HG03342 (cell line): ENCODE results near the gene C17orf78.
"Not testable (repeated sequence)": the region's sequence is repeated elsewhere in the genome, so short reads cannot be mapped to it uniquely, and the experiment has no call there.

ENCODE experiments used
- ATAC-seq: cut with Tn5 transposase; IDR thresholded peaks from one replicate; pipeline ENCODE4 v1.9.1; 2021; ENCODE audit warnings: mild to moderate bottlenecking, moderate library complexity; ENCODE audit not compliant: unreplicated experiment

C17orf78 gene

DNA sequence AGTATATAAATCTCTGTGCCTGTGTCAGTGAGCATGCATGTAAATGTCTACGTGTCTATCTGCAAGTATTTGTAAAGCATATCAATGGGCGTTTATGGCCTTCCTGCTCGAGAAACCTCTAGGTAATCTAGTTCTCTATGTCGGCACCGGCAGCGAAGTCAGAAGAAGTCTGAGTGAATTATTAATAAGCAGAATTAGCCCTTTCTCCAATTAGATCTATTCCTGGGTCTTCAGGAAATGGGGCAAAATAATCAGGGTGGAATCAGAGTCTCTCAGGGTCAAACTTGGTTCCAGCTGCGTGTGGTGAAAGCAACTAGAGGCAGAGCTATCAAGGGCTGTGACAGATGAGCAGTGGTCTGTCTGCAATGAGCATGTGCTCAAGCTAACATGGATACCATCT is at the start of gene C17orf78:
Gene C17orf78 (plus strand): TSS at position 280 of the 400 bp plus-strand sequence. CDS start 108 bp downstream, at position 388.
- ATAC-seq = no peak

DNA sequence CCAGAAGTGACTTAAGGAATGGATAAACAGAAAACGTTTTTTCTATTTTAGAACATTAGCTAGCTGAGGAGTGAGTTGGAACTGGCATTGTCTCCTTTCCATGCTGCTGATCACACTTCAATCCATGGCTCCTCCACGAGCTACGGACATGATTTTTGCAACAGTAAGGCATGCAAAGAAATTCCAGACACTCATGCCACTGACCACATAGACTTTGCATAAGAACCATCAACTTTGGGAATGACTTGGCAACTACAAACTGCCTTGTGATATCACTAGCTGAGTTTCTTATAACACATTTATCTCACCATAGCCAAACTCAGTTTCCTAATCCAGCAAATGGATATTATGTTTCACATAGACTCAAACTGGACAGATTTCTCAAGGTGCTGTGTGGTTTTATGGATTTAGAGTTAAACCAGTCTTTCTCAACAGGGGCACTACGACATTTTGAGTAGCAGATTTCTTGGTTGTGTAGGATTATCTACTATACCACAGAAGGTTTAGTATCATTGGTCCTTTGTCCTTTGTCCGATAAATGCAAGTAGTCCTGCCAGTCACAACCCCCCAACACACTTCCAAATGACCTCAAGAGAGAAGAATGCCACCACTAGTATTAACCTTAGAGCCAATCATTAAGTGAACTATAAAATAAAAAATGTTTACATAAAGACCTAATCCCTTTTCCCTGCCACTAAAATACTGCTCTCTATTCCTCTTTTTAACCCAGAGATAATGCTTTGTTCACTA is 48.3 kb upstream of the C17orf78 start:
- ATAC-seq = no peak

DNA sequence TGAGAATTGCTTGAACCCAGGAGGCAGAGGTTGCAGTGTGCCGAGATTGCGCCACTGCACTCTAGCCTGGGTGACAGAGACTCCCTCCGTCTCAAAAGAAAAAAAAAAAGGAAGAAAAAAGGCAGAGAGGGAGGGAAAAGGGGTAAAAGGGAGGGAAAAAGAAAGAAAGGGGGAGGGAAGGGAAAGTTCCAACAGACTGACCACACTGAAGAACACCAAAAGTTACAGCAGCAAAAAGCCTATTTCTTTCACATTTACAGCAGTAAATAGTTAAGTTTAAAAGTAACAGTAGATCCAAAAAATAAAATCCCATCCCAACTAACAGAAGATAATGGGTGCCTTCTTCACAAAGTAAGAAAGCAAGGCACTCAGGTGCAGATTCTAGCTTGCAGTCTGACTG is 36.9 kb upstream of the C17orf78 start:
- ATAC-seq = no peak

DNA sequence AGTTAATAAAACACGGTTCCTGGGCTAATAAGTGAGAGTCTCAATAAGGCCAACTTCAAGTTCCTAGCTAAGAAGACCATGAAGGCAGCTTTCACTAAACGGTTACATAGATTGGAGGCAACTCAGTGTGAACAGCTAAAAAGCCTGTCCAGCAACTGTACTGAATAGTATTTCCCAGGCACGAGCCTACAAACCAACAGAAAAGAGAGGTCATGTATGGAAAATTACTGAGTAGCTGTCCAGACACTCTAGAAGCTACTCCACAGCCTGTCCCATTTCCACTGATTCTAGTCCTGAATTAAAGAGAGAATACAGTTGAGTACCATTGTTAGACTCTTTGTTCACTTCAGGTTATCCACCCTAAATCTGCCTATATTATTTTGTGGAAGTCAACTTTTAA is 36.5 kb upstream of the C17orf78 start:
- no peak for ATAC-seq

DNA sequence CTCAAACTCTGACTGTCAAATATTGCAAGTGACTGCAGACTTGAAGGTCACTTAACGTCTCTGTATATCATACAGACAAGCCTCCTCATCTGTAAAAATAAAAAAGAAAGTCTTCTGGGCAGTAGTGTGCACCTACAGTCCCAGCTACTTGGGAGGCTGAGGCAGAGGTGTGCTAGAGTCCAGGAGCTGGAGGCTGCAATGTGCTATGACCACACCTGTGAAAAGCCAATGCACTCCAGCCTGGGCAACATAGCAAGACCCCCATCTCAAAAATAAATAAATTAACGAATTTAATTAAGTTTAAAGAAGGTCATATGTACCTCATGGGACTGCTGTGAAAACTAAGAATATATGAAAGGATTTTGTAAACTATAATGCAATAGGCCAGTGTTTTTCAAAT is 35.0 kb upstream of the C17orf78 start:
- no peak for ATAC-seq

DNA sequence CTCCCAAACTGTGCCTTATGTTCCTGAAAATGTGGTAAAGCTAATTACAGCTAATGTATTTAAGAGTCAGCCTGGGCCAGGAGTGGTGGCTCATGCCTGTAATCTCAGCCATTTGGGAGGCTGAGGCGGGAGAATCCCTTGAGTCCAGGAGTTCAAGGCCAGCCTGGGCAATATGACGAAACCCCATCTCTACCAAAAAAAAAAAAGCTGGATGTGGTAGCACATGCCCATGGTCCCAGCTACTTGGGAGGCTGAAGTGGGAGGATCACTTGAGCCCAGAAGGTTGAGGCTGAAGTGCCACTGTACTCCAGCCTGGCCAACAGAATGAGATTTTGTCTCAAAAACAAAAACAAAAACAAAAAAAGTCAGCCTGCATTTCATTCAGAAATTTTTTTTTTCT is 33.2 kb upstream of the C17orf78 start:
- no peak for ATAC-seq

DNA sequence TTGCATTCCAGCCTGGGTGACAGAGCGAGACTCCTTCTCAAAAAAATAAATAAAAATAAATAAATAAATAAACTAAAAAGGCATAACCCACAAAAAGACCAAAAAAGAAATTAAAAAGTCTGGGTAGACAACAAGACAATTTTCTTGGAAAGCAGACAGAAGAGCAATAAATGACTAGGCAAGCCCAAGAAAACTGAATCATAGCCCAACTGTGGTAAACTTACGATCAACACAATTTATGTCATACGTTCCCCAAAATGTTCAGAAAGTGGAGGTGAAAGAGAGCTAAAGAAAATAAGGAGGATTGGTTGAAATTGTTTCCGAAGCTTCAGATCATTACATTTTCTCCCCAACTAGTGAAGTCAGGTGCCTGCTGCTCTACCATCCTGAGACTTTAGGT is 31.3 kb upstream of the C17orf78 start:
- ATAC-seq = no peak

DNA sequence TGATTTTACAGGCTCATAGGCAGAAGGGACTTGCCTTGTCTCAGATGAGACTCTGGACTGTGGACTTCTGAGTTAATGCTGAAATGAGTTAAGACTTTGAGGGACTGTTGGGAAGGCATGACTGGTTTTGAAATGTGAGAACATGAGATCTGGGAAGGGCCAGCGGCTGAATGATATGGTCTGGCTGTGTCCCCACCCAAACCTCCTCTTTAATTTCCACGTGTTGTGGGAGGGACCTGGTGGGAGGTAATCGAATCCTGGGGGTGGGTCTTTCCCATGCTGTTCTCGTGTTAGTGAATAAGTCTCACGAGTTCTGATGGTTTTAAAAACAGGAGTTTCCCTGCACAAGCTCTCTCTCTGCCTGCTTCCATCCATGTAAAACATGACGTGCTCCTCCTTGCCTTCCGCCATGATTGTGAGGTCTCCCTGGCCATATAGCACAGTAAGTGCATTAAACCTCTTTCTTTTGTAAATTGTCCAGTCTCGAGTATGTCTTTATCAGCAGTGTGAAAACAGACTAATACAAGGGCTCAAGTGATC is 28.9 kb upstream of the C17orf78 start:
- ATAC-seq = not testable (repeated sequence)

DNA sequence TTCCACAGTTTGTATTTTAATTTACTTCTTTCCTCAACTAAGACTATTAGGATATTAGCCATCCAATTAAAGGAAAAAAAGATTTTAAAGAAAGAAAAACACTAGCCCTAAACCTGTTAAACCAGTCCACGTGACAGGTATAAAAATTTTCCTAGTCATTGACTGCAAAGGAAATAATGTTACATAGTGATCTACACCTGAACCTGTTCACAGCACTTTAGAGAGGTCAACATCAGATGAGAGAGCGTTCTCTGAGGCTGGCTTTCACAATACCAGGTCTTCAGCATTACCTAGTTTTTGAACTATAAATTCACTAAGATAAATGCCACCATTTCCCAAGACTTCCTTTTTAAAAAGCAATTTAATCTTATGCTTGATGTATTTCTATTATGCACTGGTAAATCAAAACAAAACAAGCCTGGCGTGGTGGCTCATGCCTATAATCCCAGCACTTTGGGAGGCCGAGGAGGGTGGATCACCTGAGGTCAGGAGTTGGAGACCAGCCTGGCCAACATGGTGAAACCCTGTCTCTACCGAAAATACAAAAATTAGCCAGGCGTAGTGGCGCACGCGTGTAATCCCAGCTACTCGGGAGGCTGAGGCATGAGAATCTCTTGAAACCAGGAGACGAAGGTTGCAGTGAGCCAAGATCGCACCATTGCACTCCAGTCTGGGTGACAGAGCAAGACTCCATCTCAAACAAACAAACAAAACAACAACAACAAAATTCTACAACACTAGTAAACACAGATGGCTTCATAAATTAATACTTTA is 18.8 kb upstream of the C17orf78 start:
- not testable (repeated sequence) for ATAC-seq

DNA sequence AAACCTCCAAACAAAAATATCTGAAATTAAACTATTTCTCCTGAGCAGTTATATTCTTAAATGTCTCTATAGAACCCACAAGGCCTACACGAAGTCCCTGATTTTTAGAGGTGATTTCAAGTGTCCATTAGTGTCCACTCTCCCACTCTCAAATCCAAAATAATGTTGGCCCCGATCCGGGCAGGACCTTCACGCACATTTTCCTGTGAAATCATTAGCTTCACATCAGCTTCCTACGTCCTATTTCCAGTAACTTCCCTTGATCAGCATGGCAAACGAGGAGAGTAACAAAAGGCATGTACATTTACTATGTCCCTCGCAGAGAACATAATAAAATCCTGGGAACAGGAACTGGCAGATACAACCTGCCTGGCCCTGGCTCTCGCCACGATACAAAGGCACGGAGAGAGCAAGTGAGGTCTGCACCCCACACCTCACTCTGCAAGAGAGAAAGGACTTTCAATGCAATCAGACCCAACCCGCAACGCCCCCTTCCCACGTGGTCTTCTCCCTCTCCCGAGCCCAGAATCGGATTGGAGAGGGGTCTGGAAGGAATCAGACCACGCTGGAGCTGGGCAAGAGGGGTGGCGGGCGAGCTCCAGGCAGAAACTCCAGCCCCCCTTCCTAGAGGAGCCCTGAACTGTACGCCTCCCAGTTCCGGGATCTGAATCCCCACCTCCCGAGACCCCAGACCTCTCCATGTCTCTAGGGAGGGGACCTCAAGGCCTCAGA is 17.5 kb upstream of the C17orf78 start:
- ATAC-seq = peak; percentile 20

DNA sequence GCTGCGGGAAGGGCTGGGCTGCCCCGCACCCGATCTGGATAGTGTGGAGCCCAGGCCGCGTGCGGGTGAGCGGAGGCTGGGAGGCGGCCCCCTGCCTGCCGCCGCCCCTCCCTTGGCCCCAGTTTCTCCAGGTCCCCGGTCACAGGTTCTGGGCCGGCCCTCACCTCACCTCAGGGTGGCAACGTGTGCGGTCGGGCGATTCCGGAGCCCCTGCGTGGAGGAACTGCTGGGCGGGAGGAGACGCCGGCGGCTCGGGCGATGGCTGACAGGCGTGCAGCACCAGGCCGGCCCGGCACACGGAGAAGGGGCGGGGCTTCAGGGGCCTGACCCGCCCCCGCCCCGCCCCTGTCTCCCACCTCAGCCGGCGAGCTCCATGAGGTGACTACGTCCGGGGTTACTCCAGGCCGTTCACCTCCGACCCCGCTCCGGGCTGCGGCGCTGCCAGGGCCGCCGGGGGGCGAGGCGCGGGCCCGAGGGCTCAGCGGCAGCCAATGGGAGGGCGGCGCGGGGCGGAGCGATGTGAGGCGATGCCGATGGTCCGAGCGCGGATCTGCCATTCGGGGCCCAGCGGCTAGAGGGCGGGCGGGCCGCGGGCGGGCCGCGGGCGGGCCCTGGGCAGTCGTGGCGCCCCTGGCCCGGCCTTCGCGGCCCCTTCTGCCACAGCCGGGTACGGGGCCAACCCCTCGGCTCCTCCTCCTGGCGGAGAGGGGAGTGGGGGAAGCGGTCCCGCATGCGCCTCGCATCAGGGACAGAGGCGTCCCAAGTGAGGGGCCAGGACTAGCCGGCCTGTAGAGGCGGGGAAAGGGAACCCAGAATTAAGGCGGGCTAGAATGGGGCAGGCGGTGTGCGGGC is 16.7 kb upstream of the C17orf78 start:
- ATAC-seq = peak; percentile 88

DNA sequence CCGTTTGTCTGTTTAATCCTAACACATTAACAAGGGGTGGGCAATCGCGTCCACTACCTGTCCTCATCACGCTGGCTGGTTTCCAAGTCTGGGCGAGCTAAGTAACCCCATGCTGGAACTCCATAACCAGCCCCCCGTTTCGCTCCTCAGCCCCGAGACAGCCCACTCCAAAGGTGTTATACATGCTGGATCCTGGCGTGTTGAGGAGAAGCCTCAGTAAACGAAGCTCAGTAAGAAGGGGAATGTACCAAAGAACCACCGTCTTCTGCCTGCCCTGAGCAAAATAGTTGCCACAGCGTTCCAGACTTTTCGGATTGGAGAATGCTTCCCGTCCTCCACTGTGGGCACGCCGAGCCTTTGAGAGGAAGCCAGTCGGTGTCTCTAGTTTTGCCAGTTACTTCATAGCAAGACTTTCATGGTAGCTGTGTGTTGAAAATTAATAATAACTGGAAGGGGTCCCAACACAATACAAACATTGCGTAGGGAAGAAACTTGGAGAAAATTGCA is 16.1 kb upstream of the C17orf78 start:
- ATAC-seq = no peak

DNA sequence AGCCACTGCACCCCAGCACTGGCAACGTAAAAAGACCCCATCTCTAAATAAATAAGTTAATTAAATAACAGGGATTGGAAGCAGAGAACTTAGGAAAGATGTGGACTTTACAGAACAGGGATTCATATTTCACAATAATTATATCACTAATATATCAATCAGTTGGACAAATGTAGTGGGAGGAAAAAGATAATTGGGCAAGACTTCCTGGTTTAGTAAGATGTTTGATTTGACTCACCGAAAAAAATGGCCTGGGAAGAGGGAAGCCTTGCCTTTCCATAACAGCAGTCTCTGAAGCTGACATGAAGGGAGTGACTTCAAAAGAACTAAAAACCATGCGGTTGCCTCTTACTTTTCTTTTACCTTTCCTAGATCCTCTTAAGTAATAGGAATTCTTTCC is 15.2 kb upstream of the C17orf78 start:
- ATAC-seq = no peak

DNA sequence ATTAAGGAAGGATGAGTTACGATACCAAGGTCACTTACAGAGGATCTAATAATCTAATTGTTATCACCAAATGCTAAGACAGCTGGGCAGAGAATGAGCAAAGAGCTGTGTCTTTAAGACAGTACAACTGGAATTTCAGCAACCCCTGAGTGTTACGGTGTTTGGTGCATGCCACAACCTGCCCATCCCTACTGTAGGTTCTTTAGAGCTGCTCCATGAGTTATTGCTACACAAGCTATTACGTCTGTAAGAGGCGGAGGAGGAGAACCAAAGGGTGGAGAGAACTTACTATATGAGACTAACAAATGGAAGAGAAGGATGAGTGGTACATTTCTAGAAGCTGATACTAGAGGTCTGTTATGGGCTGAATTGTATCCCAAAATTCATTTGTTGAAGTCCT is 14.2 kb upstream of the C17orf78 start:
- ATAC-seq = no peak

DNA sequence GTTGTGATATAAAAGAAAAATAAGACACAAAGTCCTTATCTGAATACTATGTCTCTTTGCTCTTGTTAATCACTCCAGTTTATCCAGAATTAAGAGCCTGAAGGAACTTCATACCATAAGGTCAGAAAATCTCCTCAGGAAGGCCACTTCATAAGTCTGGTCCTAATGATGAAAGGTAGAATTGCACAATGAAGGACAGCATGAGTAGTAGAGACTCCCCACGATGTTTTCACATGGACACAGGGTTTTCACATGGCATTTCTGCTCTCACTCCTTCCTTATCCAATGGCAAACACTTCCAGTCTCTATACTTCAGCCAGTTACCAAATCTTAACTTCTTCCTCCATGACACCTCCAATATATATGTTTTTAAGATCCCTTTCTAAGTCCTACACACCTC is 10.2 kb upstream of the C17orf78 start:
- ATAC-seq = no peak

DNA sequence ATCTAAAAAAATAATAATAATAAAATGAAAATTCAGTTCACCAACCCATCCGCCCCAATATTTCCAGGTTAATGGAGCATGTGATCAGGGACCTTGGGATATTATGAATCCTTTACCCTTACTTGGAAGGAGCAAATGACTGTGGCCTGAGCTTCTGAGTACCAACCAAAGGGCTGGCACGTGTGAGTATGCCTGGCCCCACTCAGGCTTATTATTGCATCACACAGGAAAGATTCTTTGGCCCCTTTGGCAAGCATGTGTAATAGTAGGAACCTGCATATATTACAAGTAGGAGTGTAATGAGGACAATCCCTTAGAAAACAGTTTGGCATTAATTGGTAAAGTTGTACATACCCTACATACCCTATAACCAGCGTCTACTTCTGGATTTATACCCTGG is 7.2 kb upstream of the C17orf78 start:
- no peak for ATAC-seq

DNA sequence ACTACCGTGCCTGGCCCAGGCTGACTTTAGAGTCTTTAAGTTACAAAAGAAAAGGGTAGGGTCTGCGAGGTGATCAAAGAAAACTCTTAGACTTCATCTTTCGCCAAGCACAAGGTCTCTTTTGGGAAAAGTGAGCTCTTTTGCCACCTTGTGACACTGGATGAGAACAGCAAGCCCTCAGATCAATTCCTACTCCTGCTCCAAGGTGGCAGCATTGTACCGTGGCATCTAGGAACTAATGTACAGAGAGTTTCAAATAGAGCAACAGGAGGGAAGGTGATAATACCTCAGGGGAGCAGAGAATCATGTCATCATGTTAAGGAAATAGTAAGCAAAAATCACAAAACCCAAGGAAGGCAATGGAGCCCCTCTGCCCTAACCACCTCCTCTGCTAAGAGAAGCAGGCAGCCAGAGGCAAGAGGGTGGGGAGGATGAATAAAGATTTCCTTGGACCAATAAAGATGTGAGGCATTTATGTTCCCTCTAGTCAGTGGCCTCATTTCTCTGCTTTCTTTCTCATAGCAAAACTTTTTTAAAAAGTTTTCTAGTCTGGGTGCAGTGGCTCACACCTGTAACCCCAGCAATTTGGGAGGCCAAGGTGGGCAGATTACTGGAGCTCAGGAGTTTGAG is 2.1 kb upstream of the C17orf78 start:
- no peak for ATAC-seq

DNA sequence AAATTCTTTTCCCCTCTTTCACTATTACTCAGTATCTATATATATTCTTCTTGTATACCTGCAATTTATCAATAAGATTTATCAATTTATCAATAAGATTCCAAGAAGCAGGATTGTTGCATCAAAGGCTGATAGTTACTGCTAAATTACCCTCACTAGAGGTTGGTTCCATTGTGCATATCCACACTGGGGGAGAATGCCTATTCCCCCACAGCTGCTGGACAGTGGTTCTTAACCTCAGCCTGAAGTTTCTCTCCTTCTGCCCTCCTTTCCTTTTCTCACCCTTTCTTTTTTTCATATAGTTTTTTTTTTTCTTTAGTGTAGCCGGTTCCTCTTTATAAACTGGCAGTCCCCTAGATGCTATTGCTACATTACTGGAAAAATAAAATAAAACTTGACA is 6.3 kb downstream of the C17orf78 start:
- ATAC-seq = no peak

DNA sequence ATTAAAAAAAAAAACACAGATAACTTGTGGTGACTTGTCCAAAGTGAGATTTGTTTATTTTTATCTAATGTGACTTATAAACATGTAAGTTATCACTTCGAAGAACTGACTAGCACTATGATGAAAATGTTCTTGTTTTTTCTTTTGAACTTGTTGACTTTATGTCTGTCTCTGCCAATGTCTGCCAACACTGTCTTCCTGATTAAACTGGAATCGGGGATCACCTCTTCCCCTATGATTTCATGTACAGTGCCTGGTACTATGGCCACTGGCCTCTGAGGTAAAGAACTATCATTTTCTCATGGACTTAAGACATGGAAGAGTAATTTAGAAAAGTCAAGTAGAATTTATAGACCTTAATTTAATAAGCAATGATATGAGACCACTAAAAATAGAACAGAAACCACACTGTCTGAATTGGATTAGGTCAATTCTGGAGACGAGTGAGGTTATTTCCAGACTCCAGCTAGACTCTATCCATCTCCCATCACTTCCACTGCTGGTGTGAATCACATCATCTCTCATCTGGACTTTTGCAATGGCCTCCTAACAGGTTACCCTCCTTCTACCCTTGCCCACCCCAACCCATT is 8.9 kb downstream of the C17orf78 start:
- ATAC-seq = no peak
